AG10803 (cell line): ENCODE results near the gene NDUFAF7.
"Not testable (repeated sequence)": the region's sequence is repeated elsewhere in the genome, so short reads cannot be mapped to it uniquely, and the experiment has no call there.

Experiments
- DNase-seq: peaks from one replicate; pipeline ENCODE4 v3.0.0; 2010; ENCODE audit warnings: low read depth
- H3K4me3 ChIP-seq: 2 replicates; pipeline ENCODE4 v1.5.1; 2011; ENCODE audit warnings: mild to moderate bottlenecking, low read length, control low read depth
- CTCF ChIP-seq: conservative IDR thresholded peaks from 2 replicates; pipeline ENCODE4 v1.5.1; 2011; ENCODE audit warnings: mild to moderate bottlenecking, low read length, control low read depth, inconsistent platforms

Gene NDUFAF7

GRCh38 chr2:37203708-37204107, 27.8 kb upstream of the NDUFAF7 start:
- no peak for TF ChIP-seq CTCF
- H3K4me3 ChIP-seq = no peak overlapping the region
- no peak for DNase-seq

- H3K4me3 ChIP-seq, DNase-seq: not testable (repeated sequence)
Measured at GRCh38 chr2:37205071-37205661, 26.3 kb upstream of the NDUFAF7 start.

- no peak for TF ChIP-seq CTCF
- no peak overlapping the region for H3K4me3 ChIP-seq
- DNase-seq = no peak
Measured at GRCh38 chr2:37205689-37206341, 25.6 kb upstream of the NDUFAF7 start.

GRCh38 chr2:37206760-37207159, 24.7 kb upstream of the NDUFAF7 start:
- DNase-seq, H3K4me3 ChIP-seq: not testable (repeated sequence)

GRCh38 chr2:37211212-37211611, 20.2 kb upstream of the NDUFAF7 start:
- H3K4me3 ChIP-seq = no peak overlapping the region
- DNase-seq = no peak
- no peak for TF ChIP-seq CTCF

GRCh38 chr2:37211939-37212338, 19.5 kb upstream of the NDUFAF7 start:
- DNase-seq = no peak
- no peak overlapping the region for H3K4me3 ChIP-seq
- no peak for TF ChIP-seq CTCF

GRCh38 chr2:37215250-37215649, 16.2 kb upstream of the NDUFAF7 start:
- no peak overlapping the region for H3K4me3 ChIP-seq
- no peak for TF ChIP-seq CTCF
- DNase-seq = no peak

GRCh38 chr2:37219046-37219445, 12.4 kb upstream of the NDUFAF7 start:
- DNase-seq = no peak
- TF ChIP-seq CTCF = no peak
- no peak overlapping the region for H3K4me3 ChIP-seq
